ENCODE measurements around the gene NUSAP1.
A peak's percentile ranks its signal among the peaks of the same experiment; 100 is the strongest.
"Not testable (repeated sequence)": the region's sequence is repeated elsewhere in the genome, so short reads cannot be mapped to it uniquely, and the experiment has no call there.

Gene NUSAP1

DNA sequence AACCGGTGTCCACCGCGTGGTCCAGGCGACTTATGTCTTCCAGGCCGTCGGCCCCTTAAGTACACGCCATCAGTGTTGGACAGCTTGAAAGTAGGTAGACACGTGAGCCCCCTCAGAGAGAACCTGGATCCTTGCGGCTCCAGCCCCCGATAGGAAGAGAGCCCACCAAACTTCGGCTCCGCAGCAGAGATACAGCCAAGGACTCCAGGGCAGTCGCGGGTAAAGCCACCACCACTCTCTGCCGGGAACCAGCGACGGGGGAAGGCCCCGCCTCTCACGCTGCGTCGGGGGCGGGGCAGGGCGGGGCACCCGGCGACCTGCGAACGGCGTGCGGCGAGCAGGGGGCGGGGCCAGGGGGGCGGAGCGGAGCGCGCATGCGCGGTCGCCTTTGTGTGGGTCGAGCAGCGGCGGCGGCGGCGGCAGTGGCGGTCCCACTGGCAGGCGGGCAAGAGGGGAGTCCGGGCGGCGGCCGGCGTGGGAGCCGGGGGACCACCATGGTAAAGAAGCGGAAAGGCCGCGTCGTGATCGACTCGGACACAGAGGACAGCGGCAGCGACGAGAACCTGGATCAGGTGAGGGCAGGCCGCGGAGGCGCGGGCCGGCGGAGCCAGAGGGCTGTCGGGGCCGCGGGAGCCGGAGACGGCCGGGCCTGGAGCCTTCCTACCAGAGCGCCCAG is 84.2 kb downstream of the NUSAP1 start, which contains the start of gene RTF1:
Gene RTF1 (plus strand): TSS at position 354 of the 676 bp plus-strand sequence. CDS start 21 bp downstream, at position 375.
- peak; percentile 63 for DNase-seq

DNA sequence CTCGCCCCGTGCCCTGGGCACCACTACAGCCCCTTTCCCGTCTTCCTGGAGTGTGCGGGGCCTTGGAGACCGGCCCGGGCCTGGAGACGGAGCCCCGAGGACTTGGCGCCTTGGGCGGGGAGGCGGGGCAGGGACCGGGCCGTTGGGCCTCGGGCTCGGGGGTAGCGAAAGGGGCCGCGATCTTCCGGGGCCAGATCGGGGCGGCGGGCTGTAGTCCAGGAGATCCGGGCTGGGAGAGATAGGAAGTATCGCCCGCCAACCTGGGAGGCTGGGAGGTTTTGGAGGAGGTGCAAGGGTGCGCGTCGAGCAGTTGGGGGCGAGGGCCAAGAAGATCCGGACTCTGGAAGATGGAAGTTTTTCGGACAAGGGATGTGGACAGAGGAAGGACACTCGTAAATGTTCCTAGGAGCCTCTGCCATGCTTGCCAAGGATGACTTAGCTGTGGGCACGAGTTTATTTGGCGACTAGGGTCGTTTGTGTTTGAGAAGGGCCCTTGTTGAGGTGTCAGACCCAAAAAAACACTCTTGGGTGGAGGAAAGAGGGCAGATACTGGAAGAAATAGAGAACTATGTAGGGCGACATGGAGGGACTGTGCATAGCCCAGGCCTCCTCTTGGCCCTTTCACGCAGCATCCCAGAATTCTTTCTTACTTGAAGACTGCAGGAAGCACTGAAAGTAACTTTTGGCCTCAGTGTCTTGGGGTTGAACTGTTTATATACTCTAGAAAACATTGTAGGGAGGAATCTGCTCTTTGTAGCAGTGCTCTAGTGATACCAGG is 84.9 kb downstream of the NUSAP1 start:
- no peak for DNase-seq

DNA sequence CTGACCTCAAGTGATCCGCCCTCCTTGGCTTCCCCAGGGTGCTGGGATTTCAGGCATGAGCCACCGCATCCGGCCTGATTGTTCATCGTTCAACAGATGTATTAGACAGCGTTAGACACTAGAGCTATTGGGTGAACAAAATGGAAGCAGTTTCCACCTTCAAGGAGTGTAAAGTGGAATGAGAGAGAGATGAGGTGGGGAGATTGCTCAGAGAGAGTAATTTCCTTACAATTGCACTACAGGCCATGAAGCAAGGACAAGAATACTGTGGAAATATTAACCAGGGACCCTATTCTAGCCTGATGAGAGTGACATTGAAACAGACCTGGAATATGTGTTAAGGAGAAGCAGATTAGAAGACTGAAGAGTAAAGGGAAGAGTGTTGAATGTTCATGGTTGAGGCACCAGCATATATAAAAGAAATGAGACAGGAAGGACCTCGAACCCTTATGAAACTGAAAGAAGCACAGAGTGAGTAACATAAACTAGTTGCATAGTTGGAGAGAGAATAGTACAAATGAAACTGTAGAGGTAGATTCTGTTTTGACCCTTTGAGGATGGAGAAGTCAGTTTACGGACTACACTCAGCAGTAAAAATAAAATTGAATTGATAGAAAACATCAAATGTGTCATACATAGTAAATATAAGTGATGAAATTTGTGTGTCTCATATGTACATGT is 91.4 kb downstream of the NUSAP1 start:
- no peak for DNase-seq

DNA sequence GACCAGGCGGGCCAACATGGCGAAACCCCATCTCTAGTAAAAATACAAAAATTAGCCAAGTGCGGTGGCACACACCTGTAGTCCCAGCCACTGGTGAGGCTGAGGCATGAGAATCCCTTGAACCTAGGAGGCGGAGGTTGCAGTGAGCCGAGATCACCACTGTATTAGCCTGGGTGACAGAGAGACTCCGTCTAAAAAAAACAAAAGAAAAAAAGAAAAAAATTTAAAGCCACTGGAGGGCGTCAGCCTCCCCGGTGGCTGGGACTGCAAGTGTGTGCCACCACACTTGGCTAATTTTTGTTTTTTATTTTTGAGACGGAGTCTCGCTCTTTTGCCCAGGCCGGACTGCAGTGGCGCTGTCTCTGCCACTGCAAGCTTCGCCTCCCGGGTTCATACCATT is 92.1 kb downstream of the NUSAP1 start:
- no peak for DNase-seq

DNA sequence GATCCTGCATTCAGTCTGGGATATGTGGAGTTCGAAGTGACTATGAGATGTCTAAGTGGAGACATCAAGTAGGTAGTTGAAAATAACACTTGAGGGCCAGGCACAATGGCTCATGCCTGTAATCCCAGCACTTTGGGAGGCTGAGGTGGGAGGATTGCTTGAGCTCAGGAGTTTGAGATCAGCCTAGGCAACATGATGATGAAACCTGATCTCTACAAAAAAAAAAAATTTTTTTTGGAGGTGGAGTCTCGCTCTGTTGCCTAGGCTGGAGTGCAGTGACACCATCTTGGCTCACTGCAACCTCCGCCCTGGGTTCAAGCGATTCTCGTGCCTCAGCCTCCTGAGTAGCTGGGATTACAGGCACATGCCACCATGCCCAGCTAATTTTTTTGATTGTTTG is 93.2 kb downstream of the NUSAP1 start:
- DNase-seq: not testable (repeated sequence)

DNA sequence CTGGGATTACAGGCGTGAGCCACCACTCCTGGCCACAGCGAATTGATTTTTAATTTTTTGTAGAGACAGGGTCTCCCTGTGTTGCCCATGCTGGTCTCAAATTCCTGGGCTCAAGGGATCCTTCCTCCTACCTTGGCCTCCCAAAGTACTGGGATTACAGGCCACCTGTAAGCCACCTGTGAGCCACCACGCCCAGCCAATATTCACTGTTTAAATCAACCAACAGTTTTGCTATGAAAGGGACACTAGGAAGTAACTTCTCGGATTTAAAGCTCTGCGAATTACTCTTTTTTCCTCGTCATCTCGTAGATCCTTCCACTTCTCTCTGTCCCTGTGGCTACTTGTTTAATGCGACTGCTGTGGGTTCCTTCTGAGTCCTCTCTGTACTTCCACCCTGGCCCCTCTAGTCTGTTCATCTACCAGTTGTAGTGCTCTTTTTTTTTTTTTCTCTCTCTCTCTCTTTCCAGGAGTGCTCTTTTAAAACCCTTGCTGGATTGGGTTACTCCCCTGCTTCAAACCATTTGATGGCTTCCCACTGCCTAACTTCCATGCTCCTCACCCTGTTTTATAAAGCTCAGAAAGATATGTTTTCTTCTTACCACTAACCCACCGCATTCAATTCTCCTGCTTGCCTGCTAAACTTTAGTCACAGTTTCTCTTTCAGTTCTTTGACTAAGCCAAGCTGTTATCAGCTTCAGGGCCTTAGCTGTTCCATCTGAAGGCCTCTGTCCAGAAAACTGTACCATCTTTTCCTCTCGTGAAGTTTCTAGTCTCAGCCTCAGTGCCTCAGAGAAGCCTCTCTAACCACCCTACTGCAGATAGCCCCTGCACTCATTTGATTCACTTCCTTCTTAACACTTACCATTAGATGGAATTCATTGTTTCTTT is 96.6 kb downstream of the NUSAP1 start:
- no peak for DNase-seq

Measured in NCI-H1105 treated with DMSO at 0.1 percent for 48 hours (cell line).